ENCODE data around the gene NUP210.
A peak's percentile ranks its signal among the peaks of the same experiment; 100 is the strongest.

NUP210 gene

DNA sequence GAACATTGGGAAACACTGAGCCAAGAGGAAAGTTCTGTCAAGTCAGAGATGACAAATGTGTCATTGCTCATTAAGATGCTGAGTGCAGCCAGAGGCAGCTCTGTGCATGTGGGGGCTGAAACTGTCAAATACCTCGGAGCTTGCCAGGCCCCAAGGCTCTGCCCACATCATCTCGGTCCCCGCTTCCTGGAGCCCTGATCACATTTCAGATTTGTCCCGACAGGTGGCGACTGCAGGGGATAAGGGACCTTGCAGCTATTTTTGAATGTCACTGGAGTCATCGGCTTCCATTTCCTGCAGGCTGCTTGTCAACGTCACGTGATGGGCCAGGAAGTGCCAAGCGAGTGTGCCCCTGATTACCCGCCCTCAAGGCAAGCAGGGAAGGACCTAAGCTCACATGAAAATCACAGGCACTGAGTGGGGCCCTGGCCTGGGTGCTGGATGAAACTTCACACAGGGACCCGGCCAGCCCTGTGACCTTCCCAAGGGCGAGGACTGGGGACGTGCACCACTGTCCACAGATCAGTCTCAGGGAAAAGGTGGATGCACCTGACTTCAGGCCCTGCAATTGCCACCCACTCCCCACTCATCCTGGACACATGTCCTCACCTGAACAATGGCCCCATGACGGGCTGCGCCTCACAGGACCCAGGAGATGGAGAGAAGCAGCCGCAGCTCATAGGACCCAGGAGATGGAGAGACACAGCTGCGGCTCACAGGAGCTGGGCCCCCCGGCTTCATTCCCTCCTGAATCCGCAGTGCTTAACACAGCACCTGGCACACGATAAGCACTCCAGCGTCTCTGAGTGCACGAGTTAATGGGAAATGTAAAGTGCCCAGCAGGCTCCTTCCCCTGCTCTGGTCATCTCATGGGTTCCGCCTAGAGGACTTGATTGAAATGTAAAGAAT lies 73.4 kb downstream of the NUP210 start:
- peaks cover 11% of the 10 kb centered on the region for H3K36me3 Mint-ChIP-seq
- H3K9me3 Mint-ChIP-seq (ENCODE audit: low read depth) = no peaks in the 10 kb centered on the region
- H3K4me1 Mint-ChIP-seq (ENCODE audit: low read depth) = peaks cover 58% of the 10 kb centered on the region
- no peaks in the 10 kb centered on the region for H3K27me3 Mint-ChIP-seq
- peak overlapping the region; percentile 87 for H3K27ac Mint-ChIP-seq
- peak overlapping the region; percentile 23 for H3K4me3 Mint-ChIP-seq

DNA sequence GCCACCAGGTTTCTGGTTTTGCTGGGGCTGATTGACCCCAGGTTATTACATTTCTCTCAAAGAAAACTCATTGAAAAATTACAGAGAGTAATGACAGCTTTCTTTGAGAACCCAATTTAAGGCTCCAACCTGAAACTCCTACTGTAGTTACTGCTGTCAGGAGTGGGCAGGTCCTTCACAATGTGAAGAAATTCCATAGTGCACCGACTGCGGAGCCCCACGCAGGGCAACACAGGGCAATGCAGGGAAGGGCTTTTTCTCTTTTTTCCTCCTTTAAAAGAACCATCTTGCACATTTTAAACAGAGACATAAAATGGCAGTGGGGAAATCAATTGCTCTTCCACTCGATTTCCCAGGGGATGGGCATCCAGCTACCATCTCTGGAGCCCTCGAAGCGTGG lies 74.3 kb downstream of the NUP210 start:
- no peaks in the 10 kb centered on the region for H3K27me3 Mint-ChIP-seq
- peaks cover 7% of the 10 kb centered on the region for H3K36me3 Mint-ChIP-seq
- peaks cover 54% of the 10 kb centered on the region for H3K4me1 Mint-ChIP-seq (ENCODE audit: low read depth)
- H3K9me3 Mint-ChIP-seq (ENCODE audit: low read depth) = no peaks in the 10 kb centered on the region
- peak overlapping the region; percentile 87 for H3K27ac Mint-ChIP-seq
- no peak overlapping the region for H3K4me3 Mint-ChIP-seq

DNA sequence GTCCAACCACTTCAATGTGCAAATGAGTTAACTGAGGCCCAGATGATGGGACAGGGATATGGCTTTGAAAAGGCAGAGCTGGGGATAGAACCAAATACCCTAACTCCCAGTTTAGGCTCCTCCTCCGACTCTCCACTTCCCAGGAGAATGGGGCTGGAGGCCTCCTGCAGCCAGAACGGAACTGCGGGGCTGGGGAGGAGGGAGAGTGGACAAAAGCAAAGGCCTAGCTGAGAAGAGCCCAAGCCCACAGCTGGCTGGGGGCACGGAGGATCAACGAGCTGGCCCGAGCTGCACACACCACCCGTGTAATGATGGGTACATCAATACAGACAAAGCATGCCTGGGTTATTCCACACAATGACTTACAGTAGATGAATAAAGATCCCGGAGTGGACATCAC lies 74.8 kb downstream of the NUP210 start:
- no peaks in the 10 kb centered on the region for H3K27me3 Mint-ChIP-seq
- H3K9me3 Mint-ChIP-seq (ENCODE audit: low read depth) = no peaks in the 10 kb centered on the region
- no peak overlapping the region for H3K27ac Mint-ChIP-seq
- H3K36me3 Mint-ChIP-seq = peaks cover 5% of the 10 kb centered on the region
- H3K4me1 Mint-ChIP-seq (ENCODE audit: low read depth) = peaks cover 52% of the 10 kb centered on the region
- no peak overlapping the region for H3K4me3 Mint-ChIP-seq

DNA sequence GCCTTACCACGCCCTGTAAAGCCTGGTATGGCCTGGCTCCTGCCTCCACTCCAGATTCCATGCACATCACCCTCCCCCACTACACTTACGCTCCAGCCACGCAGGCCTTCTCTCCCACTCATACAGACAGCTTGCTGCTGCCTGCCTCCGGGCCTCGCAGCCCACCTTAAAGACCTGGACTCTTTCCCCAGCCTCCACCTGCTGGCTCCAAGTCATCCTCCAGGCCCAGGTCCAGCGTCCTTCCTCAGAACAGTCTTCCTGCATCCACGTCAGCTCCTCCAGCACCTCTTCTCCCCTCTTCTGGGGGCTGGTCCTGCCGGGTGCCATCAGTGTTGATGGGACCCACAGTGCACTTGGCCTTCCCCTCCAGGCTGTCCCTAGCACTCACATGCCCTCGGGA lies 75.5 kb downstream of the NUP210 start:
- Mint-ChIP-seq H3K9me3 (ENCODE audit: low read depth) (no peaks in the 10 kb centered on the region), H3K4me3 (no peak overlapping the region), H3K27me3 (no peaks in the 10 kb centered on the region), H3K4me1 (ENCODE audit: low read depth) (peaks cover 46% of the 10 kb centered on the region), H3K36me3 (peaks cover 2% of the 10 kb centered on the region), H3K27ac (peak overlapping the region; percentile 72)

DNA sequence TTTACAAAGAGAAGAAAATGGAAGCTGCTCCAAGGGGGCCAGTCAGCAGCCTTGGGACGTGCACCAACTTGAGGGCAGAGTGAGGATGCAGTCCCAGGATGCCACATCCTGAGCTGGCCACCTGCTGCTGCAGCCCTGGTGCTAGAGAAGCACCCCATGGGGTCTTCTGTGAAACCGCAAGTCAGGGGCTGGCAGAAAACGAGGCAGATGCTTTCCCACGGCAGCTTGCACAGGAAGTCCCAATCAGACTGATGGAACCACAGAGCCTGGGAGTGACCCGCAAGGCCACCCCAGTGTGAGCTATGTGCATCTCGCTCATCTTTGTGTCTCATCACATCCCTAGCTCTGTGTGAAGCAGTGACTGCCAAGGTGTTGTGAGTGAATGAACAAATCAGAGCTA lies 76.5 kb downstream of the NUP210 start:
- no peaks in the 10 kb centered on the region for H3K9me3 Mint-ChIP-seq (ENCODE audit: low read depth)
- peaks cover 35% of the 10 kb centered on the region for H3K4me1 Mint-ChIP-seq (ENCODE audit: low read depth)
- peaks cover 2% of the 10 kb centered on the region for H3K36me3 Mint-ChIP-seq
- H3K4me3 Mint-ChIP-seq = no peak overlapping the region
- H3K27ac Mint-ChIP-seq = no peak overlapping the region
- no peaks in the 10 kb centered on the region for H3K27me3 Mint-ChIP-seq

DNA sequence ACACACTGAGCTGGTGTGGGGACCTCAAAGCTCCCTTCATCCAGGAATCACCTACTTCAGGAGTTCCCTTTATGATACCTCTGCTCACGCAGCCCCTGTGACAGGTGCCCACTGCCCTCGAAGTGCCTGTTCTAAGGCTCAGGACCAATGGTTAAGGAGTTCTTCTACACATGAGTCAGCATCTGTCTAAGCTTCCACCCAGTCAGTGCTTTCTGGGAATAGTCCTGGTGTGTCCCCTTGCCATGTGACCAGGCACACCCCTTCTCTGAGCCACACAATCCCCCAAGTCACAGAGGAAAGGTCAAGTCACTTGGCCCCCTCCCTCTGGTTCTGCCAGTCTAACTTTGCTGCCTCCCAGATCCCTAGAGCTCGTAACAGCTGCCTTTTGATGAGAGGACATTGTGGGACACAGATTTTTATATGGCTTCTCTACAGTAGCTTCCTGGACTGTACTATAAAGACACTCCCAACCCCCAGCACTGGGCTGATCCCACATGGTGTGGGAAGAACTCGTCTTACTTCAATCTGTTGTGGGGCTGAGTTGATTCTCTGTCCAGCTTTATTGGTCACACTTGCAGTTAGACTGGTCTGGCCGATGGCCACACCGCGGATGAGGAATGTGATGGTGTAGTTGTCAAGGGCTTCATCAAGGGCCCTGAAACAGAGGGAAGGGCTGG lies 78.8 kb downstream of the NUP210 start:
- Mint-ChIP-seq H3K27me3 (no peaks in the 10 kb centered on the region), H3K9me3 (ENCODE audit: low read depth) (no peaks in the 10 kb centered on the region), H3K27ac (peak overlapping the region; percentile 28), H3K4me1 (ENCODE audit: low read depth) (peaks cover 13% of the 10 kb centered on the region), H3K36me3 (peaks cover 2% of the 10 kb centered on the region), H3K4me3 (no peak overlapping the region)

DNA sequence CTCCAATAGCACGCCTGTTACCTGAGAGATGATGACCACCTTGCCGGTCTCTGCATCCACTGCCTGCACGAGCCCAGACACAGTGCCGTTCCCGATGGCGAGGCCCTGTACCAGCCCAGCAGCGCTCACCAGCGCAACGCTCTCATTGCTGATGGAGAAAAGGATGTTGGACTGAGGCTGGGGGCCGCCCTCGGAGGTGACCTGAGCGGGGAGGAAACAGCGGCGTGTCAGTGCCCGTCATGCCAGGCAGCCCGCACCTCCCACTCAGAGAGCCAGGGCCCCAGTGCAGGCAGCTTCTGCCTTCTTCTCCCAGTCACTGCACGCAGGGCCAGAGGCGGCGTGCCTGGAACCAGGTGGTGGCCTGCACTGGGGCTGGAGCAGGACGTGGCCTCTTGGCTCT lies 80.3 kb downstream of the NUP210 start:
- Mint-ChIP-seq H3K27ac (no peak overlapping the region), H3K36me3 (peaks cover 2% of the 10 kb centered on the region), H3K4me3 (no peak overlapping the region), H3K27me3 (no peaks in the 10 kb centered on the region), H3K9me3 (ENCODE audit: low read depth) (no peaks in the 10 kb centered on the region), H3K4me1 (ENCODE audit: low read depth) (peaks cover 7% of the 10 kb centered on the region)

DNA sequence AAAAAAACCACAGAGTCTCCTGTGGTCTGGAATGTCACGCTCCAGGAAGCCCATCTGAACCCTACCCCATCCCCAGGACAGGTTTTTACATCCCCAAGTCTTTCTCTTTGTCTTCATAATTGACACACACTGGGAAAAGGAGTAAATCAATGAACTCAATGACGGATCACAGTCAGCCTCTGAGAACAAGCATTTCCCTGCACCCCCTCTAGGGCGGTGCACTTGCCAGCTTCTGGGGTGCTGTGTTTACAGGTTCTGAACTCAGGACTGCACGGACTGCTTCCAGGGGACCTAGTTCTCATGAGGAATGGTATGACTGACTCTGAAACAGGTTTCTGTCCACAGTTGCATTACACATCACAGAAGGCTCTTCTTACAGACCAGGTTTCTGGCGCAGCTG lies 81.1 kb downstream of the NUP210 start:
- Mint-ChIP-seq H3K27ac (peak overlapping the region; percentile 66), H3K9me3 (ENCODE audit: low read depth) (no peaks in the 10 kb centered on the region), H3K4me1 (ENCODE audit: low read depth) (peaks cover under 1% of the 10 kb centered on the region), H3K4me3 (no peak overlapping the region), H3K36me3 (peaks cover under 1% of the 10 kb centered on the region), H3K27me3 (no peaks in the 10 kb centered on the region)

DNA sequence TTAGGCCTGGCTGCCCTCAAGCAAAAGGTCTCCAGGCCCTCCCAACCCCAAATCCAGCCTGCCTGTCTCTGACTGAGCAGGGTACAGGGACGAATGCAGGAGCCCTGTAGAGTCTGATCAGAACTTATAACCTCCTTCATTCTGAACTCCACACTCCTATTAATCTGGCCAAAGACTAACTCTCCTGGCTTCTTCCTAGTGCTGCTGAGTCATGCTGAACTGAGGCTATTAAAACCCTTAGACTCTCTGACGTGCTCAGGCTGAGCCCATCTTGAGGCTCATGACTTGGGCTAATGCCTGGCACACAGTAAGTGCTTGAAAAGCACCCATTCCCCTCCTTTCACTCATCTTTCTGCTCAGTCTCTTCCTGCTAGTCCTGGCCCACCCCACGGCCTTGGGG lies 81.9 kb downstream of the NUP210 start:
- Mint-ChIP-seq H3K27me3 (no peaks in the 10 kb centered on the region), H3K4me1 (ENCODE audit: low read depth) (no peaks in the 10 kb centered on the region), H3K27ac (peak overlapping the region; percentile 66), H3K9me3 (ENCODE audit: low read depth) (no peaks in the 10 kb centered on the region), H3K4me3 (no peak overlapping the region), H3K36me3 (no peaks in the 10 kb centered on the region)

DNA sequence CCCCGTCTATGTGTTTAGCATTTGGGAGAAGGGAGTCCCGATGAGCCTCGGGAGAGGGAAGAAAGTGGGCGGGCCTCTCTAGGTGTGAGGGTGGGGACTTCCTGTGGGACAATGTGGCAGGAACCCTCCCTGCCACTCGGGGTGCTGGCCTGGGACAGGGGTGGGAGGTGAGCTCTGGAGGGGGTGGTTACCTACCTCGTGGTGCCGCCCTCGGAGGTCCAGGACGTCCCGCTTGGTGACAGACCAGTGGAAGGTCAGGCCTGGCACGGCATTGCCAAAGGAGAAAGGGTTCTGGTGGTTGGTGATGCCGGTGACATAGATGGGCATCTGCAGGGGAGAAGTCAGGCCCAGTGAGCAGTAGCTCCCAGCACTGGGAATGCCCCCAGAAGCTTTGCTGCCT lies 83.5 kb downstream of the NUP210 start:
- Mint-ChIP-seq H3K4me1 (ENCODE audit: low read depth) (no peaks in the 10 kb centered on the region), H3K9me3 (ENCODE audit: low read depth) (no peaks in the 10 kb centered on the region), H3K27ac (no peak overlapping the region), H3K27me3 (no peaks in the 10 kb centered on the region), H3K4me3 (no peak overlapping the region), H3K36me3 (no peaks in the 10 kb centered on the region)

DNA sequence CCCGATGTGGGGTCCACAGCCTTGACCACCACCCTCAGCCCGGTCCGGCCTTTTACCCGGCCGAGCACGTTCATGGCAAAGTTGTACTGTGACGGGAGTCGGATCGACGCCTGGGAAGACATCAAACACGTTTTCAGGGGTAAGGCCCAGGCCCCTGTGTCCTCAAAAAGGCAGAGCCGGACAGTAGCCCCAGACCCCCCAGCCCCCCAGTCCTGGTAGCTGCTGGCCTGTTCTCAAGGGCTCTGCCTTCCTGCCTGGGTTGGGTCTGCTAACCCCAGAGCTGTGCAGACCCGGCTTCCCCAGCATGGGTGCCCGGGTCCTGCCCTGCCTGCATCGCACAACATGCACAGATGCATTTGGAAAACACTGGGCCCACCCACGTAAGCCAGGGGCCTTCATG lies 84.6 kb downstream of the NUP210 start:
- no peaks in the 10 kb centered on the region for H3K36me3 Mint-ChIP-seq
- no peak overlapping the region for H3K4me3 Mint-ChIP-seq
- no peak overlapping the region for H3K27ac Mint-ChIP-seq
- H3K4me1 Mint-ChIP-seq (ENCODE audit: low read depth) = no peaks in the 10 kb centered on the region
- H3K27me3 Mint-ChIP-seq = no peaks in the 10 kb centered on the region
- no peaks in the 10 kb centered on the region for H3K9me3 Mint-ChIP-seq (ENCODE audit: low read depth)

DNA sequence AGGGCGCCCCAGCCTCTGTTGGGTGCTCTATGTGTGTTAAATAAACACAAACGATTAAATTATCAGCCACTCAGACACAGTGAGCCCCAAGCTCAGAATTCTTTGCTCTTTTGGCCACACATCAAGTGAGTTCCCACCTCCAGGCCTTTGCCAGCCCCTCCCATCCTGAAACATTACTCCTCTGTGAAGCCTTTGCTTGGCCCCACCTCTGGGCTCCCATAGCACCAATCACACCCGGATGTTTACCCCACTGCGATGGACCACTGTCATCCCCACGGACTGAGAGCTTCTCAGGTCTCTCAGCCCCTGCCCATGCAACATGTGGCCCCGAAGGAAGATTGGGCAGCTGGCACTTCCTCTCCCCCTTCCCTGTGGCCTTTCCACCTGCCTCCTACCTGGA lies 85.1 kb downstream of the NUP210 start:
- H3K27me3 Mint-ChIP-seq = no peaks in the 10 kb centered on the region
- H3K4me3 Mint-ChIP-seq = no peak overlapping the region
- H3K4me1 Mint-ChIP-seq (ENCODE audit: low read depth) = no peaks in the 10 kb centered on the region
- H3K9me3 Mint-ChIP-seq (ENCODE audit: low read depth) = no peaks in the 10 kb centered on the region
- H3K36me3 Mint-ChIP-seq = no peaks in the 10 kb centered on the region
- no peak overlapping the region for H3K27ac Mint-ChIP-seq

DNA sequence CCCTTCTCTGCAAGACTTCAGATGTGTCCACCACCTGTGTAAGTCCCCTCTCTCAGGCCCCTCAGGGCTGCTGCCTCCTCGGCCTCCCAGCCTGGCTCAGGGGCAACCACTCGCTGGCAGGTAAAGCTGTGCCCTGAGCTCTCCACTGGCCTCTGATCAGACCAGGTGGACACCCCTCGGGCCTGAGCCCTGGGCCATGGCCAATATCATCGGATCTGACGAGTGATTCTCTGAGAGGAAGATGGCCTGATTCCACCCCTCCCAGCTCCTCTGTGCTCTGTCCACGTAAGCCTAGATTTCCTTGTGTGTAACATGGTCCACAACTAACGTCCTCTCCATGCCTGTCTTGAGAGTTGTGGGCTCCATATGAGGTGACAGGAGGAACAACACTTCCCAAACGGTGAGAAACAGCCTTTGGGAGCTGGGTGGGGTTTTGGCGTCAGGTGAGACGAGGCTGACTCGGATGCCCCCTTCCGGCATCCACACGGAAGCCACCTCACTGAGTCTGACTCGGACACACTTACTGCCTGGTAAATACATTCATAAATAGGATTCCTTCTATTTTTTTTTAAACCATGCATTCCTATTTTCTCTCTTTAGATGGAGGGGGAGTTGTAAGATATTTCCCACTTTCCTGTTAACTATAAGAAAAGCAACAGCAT lies 86.8 kb downstream of the NUP210 start:
- no peaks in the 10 kb centered on the region for H3K36me3 Mint-ChIP-seq
- H3K27ac Mint-ChIP-seq = no peak overlapping the region
- H3K4me1 Mint-ChIP-seq (ENCODE audit: low read depth) = no peaks in the 10 kb centered on the region
- no peaks in the 10 kb centered on the region for H3K9me3 Mint-ChIP-seq (ENCODE audit: low read depth)
- H3K27me3 Mint-ChIP-seq = no peaks in the 10 kb centered on the region
- no peak overlapping the region for H3K4me3 Mint-ChIP-seq

DNA sequence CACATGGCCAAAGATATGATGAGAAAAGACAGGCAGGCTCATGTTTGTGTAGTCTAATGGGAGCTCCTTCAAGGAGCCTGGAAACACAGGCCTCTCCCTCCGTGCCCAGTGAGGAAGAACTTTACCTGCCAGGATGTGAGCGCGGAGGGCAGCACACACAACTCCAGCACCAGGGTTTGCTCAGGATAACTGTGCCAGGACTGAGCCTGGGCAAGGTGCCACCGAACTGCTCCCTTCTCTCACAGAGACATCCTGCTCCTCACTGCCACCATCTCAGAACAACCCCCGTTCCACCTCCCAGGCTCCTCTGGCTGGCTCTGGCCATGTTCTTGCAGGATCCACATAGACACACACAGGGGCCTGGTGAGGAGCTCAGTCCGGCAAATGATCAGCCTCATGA lies 87.4 kb downstream of the NUP210 start:
- Mint-ChIP-seq H3K27ac (no peak overlapping the region), H3K27me3 (no peaks in the 10 kb centered on the region), H3K36me3 (no peaks in the 10 kb centered on the region), H3K4me3 (no peak overlapping the region), H3K4me1 (ENCODE audit: low read depth) (no peaks in the 10 kb centered on the region), H3K9me3 (ENCODE audit: low read depth) (no peaks in the 10 kb centered on the region)

DNA sequence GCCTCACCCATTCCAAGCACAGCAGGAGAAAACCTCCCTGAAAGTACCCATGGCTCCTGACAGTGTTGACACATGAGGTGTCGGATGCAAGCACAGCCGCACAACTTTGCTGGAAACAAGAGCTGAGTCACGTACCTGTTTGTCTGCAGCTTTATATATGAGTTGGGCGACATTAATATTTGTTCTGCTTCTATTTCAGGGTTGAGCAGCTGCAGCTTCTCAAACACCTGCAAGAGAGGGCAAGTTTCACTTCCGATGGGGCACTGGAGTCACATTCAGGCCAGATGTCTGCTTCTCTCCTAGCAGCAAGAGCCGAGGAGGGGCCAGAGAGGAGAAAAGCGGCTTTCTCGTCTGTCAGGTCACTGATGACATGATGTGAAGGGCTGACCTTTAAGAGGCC lies 88.0 kb downstream of the NUP210 start:
- no peak overlapping the region for H3K4me3 Mint-ChIP-seq
- no peaks in the 10 kb centered on the region for H3K36me3 Mint-ChIP-seq
- no peaks in the 10 kb centered on the region for H3K27me3 Mint-ChIP-seq
- no peak overlapping the region for H3K27ac Mint-ChIP-seq
- H3K4me1 Mint-ChIP-seq (ENCODE audit: low read depth) = no peaks in the 10 kb centered on the region
- no peaks in the 10 kb centered on the region for H3K9me3 Mint-ChIP-seq (ENCODE audit: low read depth)
